ENCODE data around the gene SSTR5. TPM values are rescaled to one million over a fixed set of nuclear protein-coding genes. Genes with fewer than 3 reads are reported as not detected.

Gene SSTR5
- total and polyA plus RNA-seq, 4 experiments from 2014 or later, result not detected

- POLR2A ChIA-PET (ENCODE audit: partially characterized antibody), result no interaction called here
- H3K4me3 ChIP-seq (ENCODE audit: low read length in 2 of 2), result no peak overlapping the region
- no peak overlapping the region for H3K27ac ChIP-seq (ENCODE audit: low read depth, low read length)
- Mint-ChIP-seq H3K27me3 (peaks cover 2 to 3% of the 10 kb centered on the region in 2 donors), H3K4me3 (no peak overlapping the region), H3K4me1 (peaks cover 0 to 2% (median 0%) of the 10 kb centered on the region in 4 donors), H3K36me3 (no peaks in the 10 kb centered on the region), H3K27ac (no peak overlapping the region), H3K9me3 (peaks cover 0 to 3% (median 0%) of the 10 kb centered on the region in 8 donors)
- H3K36me3 ChIP-seq (ENCODE audit: insufficient read depth, low read length), result no peaks in the 10 kb centered on the region
- no peaks in the 10 kb centered on the region for H3K9me3 ChIP-seq (ENCODE audit: control insufficient read depth in 1 of 2, low read length in 2 of 2)
- no peaks in the 10 kb centered on the region for H3K4me1 ChIP-seq (ENCODE audit: insufficient read depth, low read length)
- CTCF ChIA-PET (ENCODE audit: partially characterized antibody), result no interaction called here
- H3K27me3 ChIP-seq (ENCODE audit: insufficient read depth, low read length), result no peaks in the 10 kb centered on the region
- intact Hi-C loops (cut with micrococcal nuclease), result no loop called here
- no peak for DNase-seq
Measured at GRCh38 chr16:1094601-1095449, 22.3 kb downstream of the SSTR5 start.

GRCh38 chr16:1095450-1096168, 23.1 kb downstream of the SSTR5 start:
- POLR2A ChIA-PET (ENCODE audit: partially characterized antibody), result no interaction called here
- Histone ChIP-seq H3K4me1 (ENCODE audit: insufficient read depth, low read length) (no peaks in the 10 kb centered on the region), H3K27me3 (ENCODE audit: insufficient read depth, low read length) (no peaks in the 10 kb centered on the region), H3K9me3 (ENCODE audit: control insufficient read depth in 1 of 2, low read length in 2 of 2) (no peaks in the 10 kb centered on the region), H3K27ac (ENCODE audit: low read depth, low read length) (no peak overlapping the region), H3K4me3 (ENCODE audit: low read length in 2 of 2) (no peak overlapping the region), H3K36me3 (ENCODE audit: insufficient read depth, low read length) (no peaks in the 10 kb centered on the region)
- CTCF ChIA-PET (ENCODE audit: partially characterized antibody), result no interaction called here
- Mint-ChIP-seq H3K9me3 (peaks cover 0 to 3% (median 0%) of the 10 kb centered on the region in 8 donors), H3K4me1 (peaks cover 0 to 2% (median 0%) of the 10 kb centered on the region in 4 donors), H3K27me3 (peaks cover 2 to 3% of the 10 kb centered on the region in 2 donors), H3K36me3 (no peaks in the 10 kb centered on the region), H3K4me3 (no peak overlapping the region), H3K27ac (no peak overlapping the region)
- intact Hi-C loops (cut with micrococcal nuclease), result no loop called here
- DNase-seq, result no peak

- Histone ChIP-seq H3K4me1 (ENCODE audit: insufficient read depth, low read length) (no peaks in the 10 kb centered on the region), H3K36me3 (ENCODE audit: insufficient read depth, low read length) (no peaks in the 10 kb centered on the region), H3K27me3 (ENCODE audit: insufficient read depth, low read length) (no peaks in the 10 kb centered on the region), H3K9me3 (ENCODE audit: control insufficient read depth in 1 of 2, low read length in 2 of 2) (no peaks in the 10 kb centered on the region), H3K4me3 (ENCODE audit: low read length in 2 of 2) (no peak within 1 kb of the TSS), H3K27ac (ENCODE audit: low read depth, low read length) (no peak within 1 kb of the TSS)
- Mint-ChIP-seq H3K36me3 (no peaks in the 10 kb centered on the region), H3K9me3 (peaks cover 0 to 3% (median 0%) of the 10 kb centered on the region in 8 donors), H3K4me1 (peaks cover 0 to 2% (median 0%) of the 10 kb centered on the region in 4 donors), H3K27ac (no peak within 1 kb of the TSS), H3K4me3 (no peak within 1 kb of the TSS), H3K27me3 (peaks cover 2 to 3% of the 10 kb centered on the region in 2 donors)
- ChIA-PET POLR2A (ENCODE audit: partially characterized antibody) (no interaction called here), CTCF (ENCODE audit: partially characterized antibody) (no interaction called here)
- intact Hi-C loops (cut with micrococcal nuclease), result no loop called here
- no peak for DNase-seq
Measured at GRCh38 chr16:1096169-1097082, 23.9 kb downstream of the SSTR5 start, which contains the start of gene C1QTNF8. C1QTNF8 (minus strand) TSS chr16:1096244; CDS start chr16:1094922, 1,322 bp downstream.

- Mint-ChIP-seq H3K9me3 (peaks cover 0 to under 1% (median 0%) of the 10 kb centered on the region in 8 donors), H3K27me3 (peaks cover 2 to 3% of the 10 kb centered on the region in 2 donors), H3K4me1 (peaks cover 0 to 2% (median 0%) of the 10 kb centered on the region in 4 donors), H3K4me3 (no peak overlapping the region), H3K36me3 (no peaks in the 10 kb centered on the region), H3K27ac (no peak overlapping the region)
- no peaks in the 10 kb centered on the region for H3K4me1 ChIP-seq (ENCODE audit: insufficient read depth, low read length)
- POLR2A ChIA-PET (ENCODE audit: partially characterized antibody), result no interaction called here
- DNase-seq, result no peak
- no peaks in the 10 kb centered on the region for H3K9me3 ChIP-seq (ENCODE audit: control insufficient read depth in 1 of 2, low read length in 2 of 2)
- H3K27me3 ChIP-seq (ENCODE audit: insufficient read depth, low read length), result no peaks in the 10 kb centered on the region
- intact Hi-C loops (cut with micrococcal nuclease), result no loop called here
- CTCF ChIA-PET (ENCODE audit: partially characterized antibody), result no interaction called here
- no peak overlapping the region for H3K27ac ChIP-seq (ENCODE audit: low read depth, low read length)
- no peaks in the 10 kb centered on the region for H3K36me3 ChIP-seq (ENCODE audit: insufficient read depth, low read length)
- no peak overlapping the region for H3K4me3 ChIP-seq (ENCODE audit: low read length in 2 of 2)
Measured at GRCh38 chr16:1097156-1097555, 24.6 kb downstream of the SSTR5 start.

- no peaks in the 10 kb centered on the region for H3K36me3 ChIP-seq (ENCODE audit: insufficient read depth, low read length)
- intact Hi-C loops (cut with micrococcal nuclease), result no loop called here
- no peak overlapping the region for H3K27ac ChIP-seq (ENCODE audit: low read depth, low read length)
- H3K9me3 Mint-ChIP-seq, result no peaks in the 10 kb centered on the region
- POLR2A ChIA-PET (ENCODE audit: partially characterized antibody), result no interaction called here
- no peaks in the 10 kb centered on the region for H3K36me3 Mint-ChIP-seq
- peaks cover 0 to 2% (median 0%) of the 10 kb centered on the region in 4 donors for H3K4me1 Mint-ChIP-seq
- no peak for DNase-seq
- H3K27me3 Mint-ChIP-seq, result peaks cover 2 to 3% of the 10 kb centered on the region in 2 donors
- CTCF ChIA-PET (ENCODE audit: partially characterized antibody), result no interaction called here
- H3K27ac Mint-ChIP-seq, result no peak overlapping the region
- no peaks in the 10 kb centered on the region for H3K4me1 ChIP-seq (ENCODE audit: insufficient read depth, low read length)
- no peak overlapping the region for H3K4me3 ChIP-seq (ENCODE audit: low read length in 2 of 2)
- no peak overlapping the region for H3K4me3 Mint-ChIP-seq
- no peaks in the 10 kb centered on the region for H3K27me3 ChIP-seq (ENCODE audit: insufficient read depth, low read length)
- no peaks in the 10 kb centered on the region for H3K9me3 ChIP-seq (ENCODE audit: control insufficient read depth in 1 of 2, low read length in 2 of 2)
Measured at GRCh38 chr16:1097800-1098199, 25.3 kb downstream of the SSTR5 start.

GRCh38 chr16:1098266-1098991, 25.9 kb downstream of the SSTR5 start:
- H3K36me3 Mint-ChIP-seq, result no peaks in the 10 kb centered on the region
- H3K27ac Mint-ChIP-seq, result no peak overlapping the region

More at GRCh38 chr16:1098266-1098991, 25.9 kb downstream of the SSTR5 start:
- Mint-ChIP-seq H3K27me3 (peaks cover 2 to 3% of the 10 kb centered on the region in 2 donors), H3K9me3 (no peaks in the 10 kb centered on the region), H3K4me1 (peaks cover 0 to under 1% (median 0%) of the 10 kb centered on the region in 4 donors), H3K4me3 (no peak overlapping the region)
- ChIA-PET CTCF (ENCODE audit: partially characterized antibody) (no interaction called here), POLR2A (ENCODE audit: partially characterized antibody) (no interaction called here)
- intact Hi-C loops (cut with micrococcal nuclease), result no loop called here
- no peak for DNase-seq
- Histone ChIP-seq H3K27me3 (ENCODE audit: insufficient read depth, low read length) (no peaks in the 10 kb centered on the region), H3K9me3 (ENCODE audit: control insufficient read depth in 1 of 2, low read length in 2 of 2) (no peaks in the 10 kb centered on the region), H3K4me3 (ENCODE audit: low read length in 2 of 2) (no peak overlapping the region), H3K36me3 (ENCODE audit: insufficient read depth, low read length) (no peaks in the 10 kb centered on the region), H3K4me1 (ENCODE audit: insufficient read depth, low read length) (peaks cover 4% of the 10 kb centered on the region), H3K27ac (ENCODE audit: low read depth, low read length) (no peak overlapping the region)

Measured in CD4-positive, alpha-beta memory T cell (primary cell).